ENCODE results near the gene CEACAM21.

The CEACAM21 gene

DNA sequence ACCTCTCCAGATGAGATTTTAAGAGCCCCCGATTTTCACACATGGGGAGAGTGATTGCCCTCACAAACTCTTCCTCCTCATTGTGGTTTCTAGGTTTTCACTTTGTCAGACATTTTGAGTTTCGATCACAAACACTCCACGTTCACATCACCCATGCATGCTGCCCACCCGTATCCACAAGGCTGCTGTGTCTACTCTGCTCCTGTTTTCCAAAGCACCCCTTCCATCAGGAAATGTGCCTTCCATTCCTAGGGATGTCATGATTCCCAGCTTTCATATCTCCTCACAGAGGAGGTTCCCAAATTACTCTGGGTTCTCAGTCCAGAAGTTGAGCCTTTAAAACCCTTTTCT, 45.8 kb upstream of the CEACAM21 start:
- TF ChIP-seq, protein P1, sequence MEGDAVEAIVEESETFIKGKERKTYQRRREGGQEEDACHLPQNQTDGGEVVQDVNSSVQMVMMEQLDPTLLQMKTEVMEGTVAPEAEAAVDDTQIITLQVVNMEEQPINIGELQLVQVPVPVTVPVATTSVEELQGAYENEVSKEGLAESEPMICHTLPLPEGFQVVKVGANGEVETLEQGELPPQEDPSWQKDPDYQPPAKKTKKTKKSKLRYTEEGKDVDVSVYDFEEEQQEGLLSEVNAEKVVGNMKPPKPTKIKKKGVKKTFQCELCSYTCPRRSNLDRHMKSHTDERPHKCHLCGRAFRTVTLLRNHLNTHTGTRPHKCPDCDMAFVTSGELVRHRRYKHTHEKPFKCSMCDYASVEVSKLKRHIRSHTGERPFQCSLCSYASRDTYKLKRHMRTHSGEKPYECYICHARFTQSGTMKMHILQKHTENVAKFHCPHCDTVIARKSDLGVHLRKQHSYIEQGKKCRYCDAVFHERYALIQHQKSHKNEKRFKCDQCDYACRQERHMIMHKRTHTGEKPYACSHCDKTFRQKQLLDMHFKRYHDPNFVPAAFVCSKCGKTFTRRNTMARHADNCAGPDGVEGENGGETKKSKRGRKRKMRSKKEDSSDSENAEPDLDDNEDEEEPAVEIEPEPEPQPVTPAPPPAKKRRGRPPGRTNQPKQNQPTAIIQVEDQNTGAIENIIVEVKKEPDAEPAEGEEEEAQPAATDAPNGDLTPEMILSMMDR (conservative IDR thresholded peaks at IDR 0.05; ENCODE audit: low read depth, low read length), result no peak
- H3K4me2 ChIP-seq, result peak overlapping the region; percentile 78
- no peaks in the 10 kb centered on the region for H3K36me3 ChIP-seq (ENCODE audit: insufficient read depth)
- H4K20me1 ChIP-seq (ENCODE audit: insufficient read depth), result no peaks in the 10 kb centered on the region
- H3K4me1 ChIP-seq (ENCODE audit: low read depth, poor library complexity, severe bottlenecking), result peaks cover 71% of the 10 kb centered on the region
- peak overlapping the region; percentile 8; the same call in 1 of the 2 replicates for H2AFZ ChIP-seq (ENCODE audit: low read depth)
- H3K27ac ChIP-seq, result no peak overlapping the region
- H3K4me3 ChIP-seq (IDR thresholded peaks at IDR 0.05; ENCODE audit: insufficient read depth, low read depth, low read length), result no peak overlapping the region
- H3K9ac ChIP-seq, result no peak overlapping the region
- peaks cover 53% of the 10 kb centered on the region; the same call in 1 of the 2 replicates for H3K27me3 ChIP-seq (ENCODE audit: insufficient read depth, low read depth)
- H3K79me2 ChIP-seq (ENCODE audit: insufficient read depth, low read depth), result no peaks in the 10 kb centered on the region

DNA sequence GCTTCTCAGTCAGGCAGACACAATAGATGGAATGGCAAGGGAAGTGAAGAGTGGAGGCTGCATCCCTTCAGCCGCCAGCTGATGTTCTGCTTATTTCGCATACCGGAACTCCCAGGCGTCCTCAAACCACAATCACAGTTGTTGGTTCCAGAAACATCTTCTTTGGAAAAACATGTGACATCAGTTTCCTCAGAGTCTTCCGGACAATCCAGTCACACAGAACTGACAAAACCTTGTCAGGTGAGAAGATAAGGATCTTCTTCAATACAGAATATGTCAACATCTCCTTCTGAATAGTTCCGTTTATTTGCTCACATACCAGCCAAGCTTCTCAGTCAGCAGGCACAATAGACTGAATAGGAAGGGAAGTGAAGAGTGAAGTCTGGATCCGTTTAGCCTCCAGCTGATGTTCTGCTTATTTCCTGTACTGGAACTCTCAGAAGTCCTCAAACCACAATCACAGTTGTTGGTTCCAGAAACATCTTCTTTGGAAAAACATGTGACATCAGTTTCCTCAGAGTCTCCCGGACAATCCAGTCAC, 45.1 kb upstream of the CEACAM21 start:
- H3K27ac ChIP-seq, result no peak overlapping the region
- H3K4me1 ChIP-seq (ENCODE audit: low read depth, poor library complexity, severe bottlenecking), result peaks cover 77% of the 10 kb centered on the region
- H3K4me3 ChIP-seq (IDR thresholded peaks at IDR 0.05; ENCODE audit: insufficient read depth, low read depth, low read length), result no peak overlapping the region
- H3K9ac ChIP-seq, result no peak overlapping the region
- H3K79me2 ChIP-seq (ENCODE audit: insufficient read depth, low read depth), result peaks cover under 1% of the 10 kb centered on the region; the same call in 1 of the 2 replicates
- H3K27me3 ChIP-seq (ENCODE audit: insufficient read depth, low read depth), result peaks cover 51% of the 10 kb centered on the region; the same call in 1 of the 2 replicates
- TF ChIP-seq, protein P1 (conservative IDR thresholded peaks at IDR 0.05; ENCODE audit: low read depth, low read length), result no peak
- no peaks in the 10 kb centered on the region for H4K20me1 ChIP-seq (ENCODE audit: insufficient read depth)
- H3K4me2 ChIP-seq, result peak overlapping the region; percentile 78
- no peaks in the 10 kb centered on the region for H3K36me3 ChIP-seq (ENCODE audit: insufficient read depth)
- H2AFZ ChIP-seq (ENCODE audit: low read depth), result no peak overlapping the region

- Histone ChIP-seq H4K20me1 (ENCODE audit: insufficient read depth) (no peaks in the 10 kb centered on the region), H3K9ac (no peak overlapping the region), H3K4me1 (ENCODE audit: low read depth, poor library complexity, severe bottlenecking) (peaks cover 85% of the 10 kb centered on the region), H3K4me2 (peak overlapping the region; percentile 78; the same call in 1 of the 2 replicates), H3K27ac (no peak overlapping the region), H3K4me3 (IDR thresholded peaks at IDR 0.05; ENCODE audit: insufficient read depth, low read depth, low read length) (no peak overlapping the region), H3K79me2 (ENCODE audit: insufficient read depth, low read depth) (peaks cover 9% of the 10 kb centered on the region; the same call in 1 of the 2 replicates), H3K27me3 (ENCODE audit: insufficient read depth, low read depth) (peaks cover 42% of the 10 kb centered on the region; the same call in 1 of the 2 replicates), H2AFZ (ENCODE audit: low read depth) (no peak overlapping the region), H3K36me3 (ENCODE audit: insufficient read depth) (no peaks in the 10 kb centered on the region)
- TF ChIP-seq, protein P1 (conservative IDR thresholded peaks at IDR 0.05; ENCODE audit: low read depth, low read length), result no peak
Observed at GRCh38 chr19:41531438-41532311, 44.3 kb upstream of the CEACAM21 start.

DNA sequence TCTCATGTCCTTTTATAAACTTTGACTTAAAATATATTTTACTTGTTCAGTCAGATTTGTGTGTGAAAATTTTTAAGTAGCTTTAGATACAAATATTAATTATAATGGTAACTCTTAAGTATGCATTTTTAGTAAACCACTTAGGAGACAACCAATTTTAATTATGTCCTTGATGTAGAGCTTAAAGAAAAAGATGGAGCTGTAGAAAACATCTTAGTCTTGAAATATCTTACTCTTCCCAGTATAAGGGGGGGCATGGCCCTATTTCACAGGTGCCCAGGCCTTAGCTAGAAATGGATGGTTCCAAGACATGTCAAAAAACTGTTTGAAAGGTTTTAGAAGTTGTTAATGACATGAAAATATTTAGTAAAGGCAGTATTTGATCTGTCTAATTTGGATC, 43.4 kb upstream of the CEACAM21 start:
- TF ChIP-seq, protein P1 (conservative IDR thresholded peaks at IDR 0.05; ENCODE audit: low read depth, low read length), result no peak
- H3K9ac ChIP-seq, result no peak overlapping the region
- peaks cover 9% of the 10 kb centered on the region; the same call in 1 of the 2 replicates for H3K79me2 ChIP-seq (ENCODE audit: insufficient read depth, low read depth)
- H3K4me1 ChIP-seq (ENCODE audit: low read depth, poor library complexity, severe bottlenecking), result peaks cover 94% of the 10 kb centered on the region
- no peaks in the 10 kb centered on the region for H4K20me1 ChIP-seq (ENCODE audit: insufficient read depth)
- H3K4me2 ChIP-seq, result peak overlapping the region; percentile 74; the same call in 1 of the 2 replicates
- no peak overlapping the region for H3K4me3 ChIP-seq (IDR thresholded peaks at IDR 0.05; ENCODE audit: insufficient read depth, low read depth, low read length)
- no peaks in the 10 kb centered on the region for H3K36me3 ChIP-seq (ENCODE audit: insufficient read depth)
- H3K27ac ChIP-seq, result no peak overlapping the region
- no peak overlapping the region for H2AFZ ChIP-seq (ENCODE audit: low read depth)
- H3K27me3 ChIP-seq (ENCODE audit: insufficient read depth, low read depth), result peaks cover 35% of the 10 kb centered on the region; the same call in 1 of the 2 replicates
